GM19035 (cell line): Measurements from ENCODE around the gene DNAJB14.
"Not testable (repeated sequence)": the region's sequence is repeated elsewhere in the genome, so short reads cannot be mapped to it uniquely, and the experiment has no call there.

ENCODE experiments used
- ATAC-seq: cut with Tn5 transposase; IDR thresholded peaks from one replicate; pipeline ENCODE4 v1.9.1; 2021; ENCODE audit not compliant: unreplicated experiment

DNAJB14 gene

GRCh38 chr4:99946356-99947189 lies at the start of gene DNAJB14:
Gene DNAJB14 (minus strand): TSS chr4:99946618. CDS start chr4:99946571, 47 bp downstream.
- ATAC-seq, result peak; percentile 45

GRCh38 chr4:99991741-99992140 lies 45.3 kb upstream of the DNAJB14 start:
- no peak for ATAC-seq

- no peak for ATAC-seq
Measured at GRCh38 chr4:99987681-99988080, 41.3 kb upstream of the DNAJB14 start.

GRCh38 chr4:99986792-99987191 lies 40.4 kb upstream of the DNAJB14 start:
- ATAC-seq, result peak; percentile 48

- no peak for ATAC-seq
Measured at GRCh38 chr4:99983289-99983943, 37.0 kb upstream of the DNAJB14 start.

GRCh38 chr4:99979872-99980271 lies 33.5 kb upstream of the DNAJB14 start:
- no peak for ATAC-seq

- no peak for ATAC-seq
Measured at GRCh38 chr4:99971453-99972111, 25.2 kb upstream of the DNAJB14 start.

- no peak for ATAC-seq
Measured at GRCh38 chr4:99968330-99968729, 21.9 kb upstream of the DNAJB14 start.

- no peak for ATAC-seq
Measured at GRCh38 chr4:99966692-99967091, 20.3 kb upstream of the DNAJB14 start.

GRCh38 chr4:99965674-99966350 lies 19.4 kb upstream of the DNAJB14 start:
- ATAC-seq, result no peak

- no peak for ATAC-seq
Measured at GRCh38 chr4:99965173-99965572, 18.8 kb upstream of the DNAJB14 start.

GRCh38 chr4:99961711-99962110 lies 15.3 kb upstream of the DNAJB14 start:
- ATAC-seq, result no peak

GRCh38 chr4:99960648-99961047 lies 14.2 kb upstream of the DNAJB14 start:
- ATAC-seq, result no peak

- not testable (repeated sequence) for ATAC-seq
Measured at GRCh38 chr4:99958207-99958606, 11.8 kb upstream of the DNAJB14 start.

- ATAC-seq, result no peak
Measured at GRCh38 chr4:99950913-99951254, 4.5 kb upstream of the DNAJB14 start.

GRCh38 chr4:99949999-99950912 lies 3.8 kb upstream of the DNAJB14 start, which contains the start of gene H2AZ1:
Gene H2AZ1 (minus strand): TSS chr4:99950275. CDS start chr4:99950170, 105 bp downstream.
- peak; percentile 48 for ATAC-seq

GRCh38 chr4:99949034-99949998 lies 2.9 kb upstream of the DNAJB14 start:
- ATAC-seq, result peak; percentile 31

- ATAC-seq, result no peak
Measured at GRCh38 chr4:99947608-99948007, 1.2 kb upstream of the DNAJB14 start.

GRCh38 chr4:99947190-99947578 lies 766 bp upstream of the DNAJB14 start:
- ATAC-seq, result no peak
